GM21360 (cell line): ENCODE measurements around the gene GPR139.

Source experiments
- ATAC-seq: cut with Tn5 transposase; IDR thresholded peaks from one replicate; pipeline ENCODE4 v1.9.1; 2021; ENCODE audit warnings: mild to moderate bottlenecking, moderate library complexity; ENCODE audit not compliant: unreplicated experiment

The GPR139 gene

DNA sequence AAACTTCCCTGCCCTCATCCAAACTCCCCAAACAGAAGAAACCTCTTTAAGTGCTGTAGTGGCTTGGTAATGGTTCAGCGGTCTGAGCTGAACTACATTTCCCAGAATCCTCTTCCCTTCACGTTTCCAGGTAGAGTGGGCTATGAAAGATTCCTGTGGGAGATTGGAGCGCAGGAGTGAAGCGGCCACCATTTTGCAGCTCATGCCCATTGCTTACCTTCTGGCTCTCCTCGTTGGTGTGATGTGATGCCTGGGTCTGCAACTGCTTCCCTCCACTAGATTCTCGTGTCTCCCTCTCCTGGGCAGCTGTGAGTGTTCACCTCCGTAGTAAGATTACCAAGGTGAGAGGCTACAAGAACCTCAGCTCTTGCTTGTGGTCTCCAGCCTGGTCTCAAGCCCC lies 82.1 kb downstream of the GPR139 start:
- ATAC-seq = no peak

DNA sequence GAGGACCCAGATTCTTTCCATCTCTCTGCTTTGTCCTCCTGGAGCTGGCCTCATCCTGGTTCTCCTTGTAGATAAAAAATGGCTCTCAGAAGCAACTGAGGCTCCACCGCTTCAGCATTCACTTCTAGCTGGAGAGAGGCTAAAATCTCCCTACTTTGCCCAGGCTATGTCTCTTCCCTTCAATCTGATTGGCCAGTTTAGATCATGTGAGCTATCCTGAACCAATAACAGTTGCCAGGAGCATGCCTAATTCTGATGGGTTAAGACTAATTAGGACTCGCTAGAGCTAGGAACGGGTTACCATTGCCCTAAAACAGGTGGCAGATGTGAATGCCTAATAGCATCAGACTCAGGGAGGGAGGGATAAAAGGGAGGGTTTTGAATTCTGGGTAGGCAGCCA lies 89.6 kb downstream of the GPR139 start:
- ATAC-seq = no peak
